Central memory CD8-positive, alpha-beta T cell (primary cell): ENCODE data around the gene ITPKB.

Experiments used
- ATAC-seq: fragments of 150-1000 bp; cut with Tn5 transposase; replicated peaks from 2 replicates; pipeline ENCODE4 v1.10.0; 2022; ENCODE audit warnings: mild to moderate bottlenecking, moderate FRiP score, moderate number of reproducible peaks; ENCODE audit not compliant: poor library complexity, severe bottlenecking; ENCODE audit errors: extremely low read depth
- DNase-seq, 2 donors: peaks; one replicate each; pipeline ENCODE4 v3.0.0; 2021; ENCODE audit warnings: low spot score in 2 of 2
- H3K27ac Mint-ChIP-seq: one replicate; pipeline ENCODE4 v1.8.0; 2022; ENCODE audit warnings: low read depth, mild to moderate bottlenecking, moderate library complexity, mixed read lengths
- H3K27me3 Mint-ChIP-seq: one replicate; pipeline ENCODE4 v1.8.0; 2022; ENCODE audit warnings: mixed read lengths
- H3K36me3 Mint-ChIP-seq: one replicate; pipeline ENCODE4 v1.8.0; 2022; ENCODE audit warnings: mild to moderate bottlenecking, moderate library complexity, mixed read lengths; ENCODE audit not compliant: insufficient read depth
- H3K4me1 Mint-ChIP-seq: one replicate; pipeline ENCODE4 v1.8.0; 2022; ENCODE audit warnings: mixed read lengths
- H3K4me3 Mint-ChIP-seq: one replicate; pipeline ENCODE4 v1.8.0; 2022; ENCODE audit warnings: mild to moderate bottlenecking, moderate library complexity, mixed read lengths
- H3K9me3 Mint-ChIP-seq: one replicate; pipeline ENCODE4 v1.8.0; 2022; ENCODE audit warnings: mixed read lengths

The ITPKB gene

DNA sequence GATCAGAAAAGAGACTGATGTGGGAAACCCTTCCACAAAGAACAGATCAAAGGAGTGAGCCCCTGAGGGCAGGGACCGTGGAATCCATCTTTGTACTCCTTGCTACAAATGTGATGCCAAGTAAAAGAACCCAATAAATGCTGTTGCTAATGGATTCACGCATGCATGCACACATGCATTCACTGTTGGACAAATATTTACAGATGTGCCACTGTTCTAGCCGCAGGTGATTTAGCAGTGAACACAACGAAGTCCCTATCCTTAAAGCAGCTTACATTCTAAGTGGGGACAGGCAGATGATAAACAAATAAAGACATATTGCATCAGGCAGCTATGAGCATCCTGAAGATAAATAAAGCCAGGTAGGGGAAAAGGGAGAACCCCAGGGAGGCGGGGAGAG is 67.8 kb downstream of the ITPKB start:
- peak overlapping the region; percentile 19 for H3K4me3 Mint-ChIP-seq
- no peak for ATAC-seq
- no peak for DNase-seq
- no peaks in the 10 kb centered on the region for H3K27me3 Mint-ChIP-seq
- peaks cover 25% of the 10 kb centered on the region for H3K36me3 Mint-ChIP-seq
- no peaks in the 10 kb centered on the region for H3K9me3 Mint-ChIP-seq
- peak overlapping the region; percentile 97 for H3K27ac Mint-ChIP-seq
- peaks cover 74% of the 10 kb centered on the region for H3K4me1 Mint-ChIP-seq

DNA sequence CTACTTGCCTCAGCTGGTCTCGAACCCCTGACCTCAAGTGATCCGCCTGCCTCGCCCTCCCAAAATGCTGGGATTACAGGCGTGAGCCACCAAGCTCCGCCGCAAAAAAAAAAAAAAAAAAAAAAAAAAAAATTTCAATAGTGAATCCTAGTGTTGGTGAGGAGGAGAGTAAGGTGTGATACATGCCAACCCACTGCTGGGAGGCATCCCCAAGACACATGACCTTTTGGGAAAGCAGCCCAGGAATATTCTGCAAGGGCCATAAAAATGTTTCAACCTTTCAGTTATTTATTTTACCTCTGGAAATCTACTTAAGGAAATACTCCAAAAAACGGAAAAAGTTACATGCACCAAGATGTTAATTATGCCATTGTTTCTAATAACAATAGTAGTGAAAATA is 69.0 kb downstream of the ITPKB start:
- Mint-ChIP-seq H3K9me3 (no peaks in the 10 kb centered on the region), H3K36me3 (peaks cover 21% of the 10 kb centered on the region), H3K27ac (no peak overlapping the region), H3K27me3 (no peaks in the 10 kb centered on the region), H3K4me1 (peaks cover 74% of the 10 kb centered on the region), H3K4me3 (no peak overlapping the region)
- ATAC-seq (no peak), DNase-seq (no peak)

DNA sequence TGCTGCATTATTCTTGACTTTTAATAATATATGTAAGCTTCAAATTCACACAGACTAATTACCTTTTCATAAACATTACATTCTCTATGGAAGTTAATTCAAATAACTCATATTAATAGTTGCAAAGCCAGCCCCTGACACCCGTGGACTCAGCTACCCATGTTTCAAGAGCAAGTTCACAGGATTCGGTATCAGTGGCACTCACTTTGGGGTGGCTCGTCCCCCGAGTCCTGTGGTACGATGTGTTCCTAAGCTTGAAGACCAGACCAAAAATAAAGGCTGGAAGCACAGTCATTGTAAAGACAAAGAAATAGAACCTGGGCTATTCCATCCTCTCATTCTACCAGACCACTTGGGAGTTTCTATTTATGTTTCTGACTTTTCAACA is 70.9 kb downstream of the ITPKB start:
- Mint-ChIP-seq H3K27ac (peak overlapping the region; percentile 61), H3K36me3 (peaks cover 14% of the 10 kb centered on the region), H3K4me1 (peaks cover 73% of the 10 kb centered on the region), H3K4me3 (no peak overlapping the region), H3K9me3 (no peaks in the 10 kb centered on the region), H3K27me3 (no peaks in the 10 kb centered on the region)
- DNase-seq (no peak), ATAC-seq (no peak)

DNA sequence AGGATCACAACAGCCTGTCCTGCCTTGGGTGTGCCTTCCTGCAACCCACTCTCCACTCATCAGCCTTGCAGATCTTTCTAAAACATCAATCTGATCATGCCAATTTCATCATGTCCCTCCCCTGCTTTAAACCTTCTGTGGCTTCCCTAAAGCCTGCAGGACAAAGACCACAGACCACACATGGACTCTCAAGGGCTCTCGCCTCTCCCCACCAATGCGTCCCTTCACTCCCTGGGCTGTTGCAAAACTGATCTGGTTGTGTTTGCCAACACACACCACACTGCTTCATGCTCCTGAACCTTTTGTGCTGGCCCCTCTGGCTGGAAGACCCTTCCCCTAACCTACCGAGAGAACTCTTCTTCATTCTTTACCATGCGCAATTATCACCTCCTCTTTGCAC is 72.4 kb downstream of the ITPKB start:
- Mint-ChIP-seq H3K9me3 (no peaks in the 10 kb centered on the region), H3K4me1 (peaks cover 73% of the 10 kb centered on the region), H3K27me3 (no peaks in the 10 kb centered on the region), H3K4me3 (peak overlapping the region; percentile 12), H3K27ac (peak overlapping the region; percentile 99), H3K36me3 (peaks cover 18% of the 10 kb centered on the region)
- no peak for ATAC-seq
- DNase-seq = no peak

DNA sequence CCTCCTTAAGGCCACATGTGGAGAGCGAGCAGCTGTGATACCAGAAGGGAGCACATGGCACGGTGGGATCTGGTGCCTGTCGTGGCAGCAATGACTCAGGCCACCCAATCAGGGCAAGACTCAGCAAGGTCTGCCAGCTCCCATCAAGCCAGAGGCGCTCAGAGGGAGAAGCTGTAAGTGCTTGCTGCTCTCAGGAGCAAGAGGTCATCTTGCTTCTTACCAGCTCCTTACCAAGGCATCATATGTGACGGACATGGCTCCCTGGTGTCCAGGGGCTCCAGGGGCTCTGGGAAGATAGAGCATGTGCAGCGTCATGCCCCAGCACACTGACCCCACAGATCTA is 72.9 kb downstream of the ITPKB start:
- H3K27ac Mint-ChIP-seq = peak overlapping the region; percentile 99
- H3K36me3 Mint-ChIP-seq = peaks cover 20% of the 10 kb centered on the region
- ATAC-seq = no peak

DNA sequence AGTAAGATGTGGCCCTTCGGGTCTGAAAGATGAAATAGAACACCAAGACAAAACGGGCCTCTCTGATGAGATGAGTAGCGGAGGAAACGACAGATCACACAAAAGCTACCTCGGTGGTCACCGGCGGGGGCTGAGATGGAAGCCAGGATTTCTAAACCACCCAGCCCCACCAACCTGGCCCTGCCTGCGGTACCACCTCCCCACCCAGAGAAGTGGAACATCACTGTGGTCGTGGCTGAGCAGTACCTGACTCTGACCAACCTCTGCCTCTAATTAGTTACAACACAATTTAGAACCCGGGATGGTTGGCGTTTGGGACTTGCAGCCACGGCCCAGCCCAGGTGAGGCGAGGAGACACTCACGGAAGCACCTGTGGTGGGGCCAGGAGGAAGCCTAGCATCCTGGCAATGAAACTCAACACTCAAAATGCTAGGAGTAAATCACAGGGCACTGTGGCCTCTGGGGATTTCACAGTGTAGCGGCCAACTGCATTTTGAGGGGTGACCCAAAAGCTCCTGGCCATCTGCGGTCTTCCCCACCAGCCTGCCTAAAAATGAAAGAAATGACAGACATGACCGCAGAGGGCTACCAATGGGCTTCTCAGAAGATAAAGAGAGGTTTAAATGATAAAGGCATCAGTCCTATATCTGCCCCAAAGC is 73.4 kb downstream of the ITPKB start:
- peaks cover 73% of the 10 kb centered on the region for H3K4me1 Mint-ChIP-seq
- DNase-seq = no peak
- peak overlapping the region; percentile 33 for H3K4me3 Mint-ChIP-seq
- peak overlapping the region; percentile 99 for H3K27ac Mint-ChIP-seq
- no peak for ATAC-seq
- H3K36me3 Mint-ChIP-seq = peaks cover 19% of the 10 kb centered on the region
- H3K27me3 Mint-ChIP-seq = no peaks in the 10 kb centered on the region
- no peaks in the 10 kb centered on the region for H3K9me3 Mint-ChIP-seq

More for the DNA sequence above, 72.9 kb downstream of the ITPKB start:
- H3K9me3 Mint-ChIP-seq = no peaks in the 10 kb centered on the region
- H3K4me3 Mint-ChIP-seq = peak overlapping the region; percentile 33
- no peaks in the 10 kb centered on the region for H3K27me3 Mint-ChIP-seq
- peaks cover 73% of the 10 kb centered on the region for H3K4me1 Mint-ChIP-seq
- no peak for DNase-seq

DNA sequence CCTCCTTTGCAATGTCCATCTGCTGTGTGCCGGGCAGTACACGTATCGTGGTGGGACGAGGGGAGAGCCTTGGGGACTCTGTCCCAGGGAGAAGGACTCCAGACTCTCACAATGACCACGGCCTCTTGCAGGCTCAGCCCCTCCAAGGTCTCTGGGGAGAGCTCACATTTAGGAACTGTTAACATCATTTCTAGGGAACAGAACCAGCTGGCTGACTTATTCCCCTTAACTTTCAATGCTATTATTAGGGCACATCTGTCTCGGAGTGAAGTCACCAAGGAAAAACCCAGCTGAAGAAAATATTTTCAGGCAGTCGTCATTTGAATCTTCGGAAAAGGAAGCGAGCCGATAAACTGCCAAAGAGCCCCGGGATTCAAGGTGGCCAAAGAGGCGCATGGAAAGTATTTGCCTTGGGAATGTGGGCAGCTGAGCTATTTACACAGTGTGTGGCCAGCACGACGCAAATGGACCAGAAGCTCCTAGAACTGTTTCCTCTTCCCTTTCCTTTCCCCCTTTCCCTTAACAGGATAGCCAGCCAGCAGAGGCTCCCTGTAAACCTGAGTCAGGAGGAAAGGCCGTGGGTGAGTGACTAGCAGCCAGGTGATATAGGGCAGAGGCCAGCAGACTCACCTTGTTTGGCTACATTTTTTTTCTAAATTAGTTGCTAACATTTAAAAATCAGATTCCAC is 74.5 kb downstream of the ITPKB start:
- H3K4me3 Mint-ChIP-seq = peak overlapping the region; percentile 67
- H3K4me1 Mint-ChIP-seq = peaks cover 84% of the 10 kb centered on the region
- no peaks in the 10 kb centered on the region for H3K27me3 Mint-ChIP-seq
- H3K27ac Mint-ChIP-seq = peak overlapping the region; percentile 99
- no peak for ATAC-seq
- H3K9me3 Mint-ChIP-seq = no peaks in the 10 kb centered on the region
- peaks cover 25% of the 10 kb centered on the region for H3K36me3 Mint-ChIP-seq
- no peak for DNase-seq

DNA sequence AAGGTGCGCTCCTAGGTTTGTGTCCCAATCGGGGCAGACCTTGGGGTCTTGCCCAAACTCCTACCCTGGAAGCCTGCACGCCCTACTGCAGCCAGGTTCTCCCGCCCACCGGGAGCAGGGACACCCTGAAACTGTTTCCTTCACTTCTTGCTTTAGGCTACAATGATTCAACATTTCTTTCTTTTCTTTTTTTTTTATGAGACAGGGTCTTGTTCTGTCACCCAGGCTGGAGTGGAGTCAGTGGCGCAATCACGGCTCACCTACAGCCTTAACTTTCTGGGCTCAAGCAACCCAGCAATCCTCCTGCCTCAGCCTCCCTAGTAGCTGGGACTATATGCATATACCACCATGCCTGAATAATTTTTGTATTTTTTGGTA is 75.8 kb downstream of the ITPKB start:
- Mint-ChIP-seq H3K4me1 (peaks cover 90% of the 10 kb centered on the region), H3K27me3 (no peaks in the 10 kb centered on the region), H3K27ac (peak overlapping the region; percentile 99), H3K9me3 (no peaks in the 10 kb centered on the region), H3K36me3 (peaks cover 25% of the 10 kb centered on the region), H3K4me3 (peak overlapping the region; percentile 67)
- ATAC-seq = no peak
- DNase-seq = no peak

DNA sequence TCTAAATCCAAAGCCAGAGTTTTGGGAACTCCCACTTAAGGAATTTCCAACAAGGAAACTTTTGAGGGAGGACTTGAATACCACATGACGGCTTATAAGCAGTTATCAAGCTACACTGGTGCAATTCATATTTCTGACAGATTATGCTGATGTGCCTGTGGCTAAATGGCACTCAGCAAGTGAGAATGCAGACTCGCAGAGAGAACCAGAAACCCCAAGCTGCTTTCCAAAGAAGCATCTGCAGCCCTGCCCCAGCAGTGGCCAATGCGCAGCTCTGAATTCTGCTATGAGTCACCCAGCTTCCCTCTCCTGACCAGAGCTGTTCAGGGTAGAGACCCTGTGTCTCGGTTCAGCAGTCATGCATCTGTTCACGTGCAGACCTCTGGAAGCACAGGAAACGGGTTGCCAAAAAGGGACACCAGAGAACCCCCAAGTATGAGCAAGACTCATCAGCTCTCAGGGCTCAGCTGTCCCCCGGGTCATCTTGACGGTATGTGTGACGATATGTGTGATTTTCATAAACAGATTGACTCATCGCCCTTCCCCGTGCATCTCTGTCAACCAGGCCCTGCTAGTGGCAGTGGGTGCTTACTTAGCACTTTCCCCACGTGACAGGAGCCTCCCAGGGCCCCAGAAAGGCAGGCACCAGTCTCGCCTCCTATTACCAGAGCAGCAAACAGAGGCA is 76.3 kb downstream of the ITPKB start:
- DNase-seq = peak; percentile 63 to 91

DNA sequence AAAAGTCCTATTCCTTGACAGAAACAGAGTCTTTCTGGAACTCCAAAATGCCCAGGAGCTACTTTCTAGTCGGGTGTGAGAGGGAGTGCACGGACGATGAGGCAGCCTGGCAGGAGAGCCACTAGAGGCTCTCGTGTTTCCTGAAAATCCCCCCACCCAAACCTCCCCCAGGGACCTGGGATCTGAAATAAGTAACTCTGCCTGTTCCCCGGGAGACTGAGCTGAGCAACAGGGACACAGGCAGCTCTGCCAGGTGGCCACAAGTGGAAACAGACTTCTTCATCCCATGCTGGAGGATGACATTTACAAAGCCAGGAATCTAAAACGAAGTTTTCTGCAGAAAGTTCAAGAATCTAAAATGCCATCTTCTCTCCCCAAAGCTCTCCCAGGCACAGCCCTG is 77.1 kb downstream of the ITPKB start:
- DNase-seq (no peak), ATAC-seq (no peak)
- peak overlapping the region; percentile 99 for H3K27ac Mint-ChIP-seq
- H3K27me3 Mint-ChIP-seq = no peaks in the 10 kb centered on the region
- peak overlapping the region; percentile 67 for H3K4me3 Mint-ChIP-seq
- H3K9me3 Mint-ChIP-seq = no peaks in the 10 kb centered on the region
- peaks cover 30% of the 10 kb centered on the region for H3K36me3 Mint-ChIP-seq
- peaks cover 76% of the 10 kb centered on the region for H3K4me1 Mint-ChIP-seq

More for the DNA sequence above, 76.3 kb downstream of the ITPKB start:
- H3K4me1 Mint-ChIP-seq = peaks cover 85% of the 10 kb centered on the region
- no peaks in the 10 kb centered on the region for H3K9me3 Mint-ChIP-seq
- ATAC-seq = peak; percentile 95
- H3K36me3 Mint-ChIP-seq = peaks cover 26% of the 10 kb centered on the region
- H3K27me3 Mint-ChIP-seq = no peaks in the 10 kb centered on the region
- H3K27ac Mint-ChIP-seq = peak overlapping the region; percentile 99
- peak overlapping the region; percentile 67 for H3K4me3 Mint-ChIP-seq

DNA sequence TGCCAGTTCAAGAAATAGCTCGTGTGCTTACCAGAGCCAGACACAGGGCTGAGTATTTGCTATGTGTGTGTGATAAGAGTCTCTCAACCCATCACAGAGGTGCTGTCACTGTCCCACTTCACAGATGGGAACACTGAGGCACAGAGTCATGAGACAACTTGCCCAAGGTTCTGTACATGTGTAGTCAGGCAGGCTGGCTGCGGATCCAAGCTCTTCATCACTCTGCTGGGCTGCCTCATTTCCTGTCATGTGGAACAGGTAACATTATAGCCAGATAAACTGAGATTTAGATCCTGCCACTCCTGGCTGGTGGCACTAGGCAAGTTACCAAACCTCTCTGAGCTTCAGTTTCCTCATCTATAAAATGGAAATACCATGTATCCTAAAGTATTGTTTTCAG is 77.8 kb downstream of the ITPKB start:
- no peak for DNase-seq
- H3K27me3 Mint-ChIP-seq = no peaks in the 10 kb centered on the region
- peak overlapping the region; percentile 99 for H3K27ac Mint-ChIP-seq
- peak overlapping the region; percentile 67 for H3K4me3 Mint-ChIP-seq
- no peaks in the 10 kb centered on the region for H3K9me3 Mint-ChIP-seq
- ATAC-seq = no peak
- peaks cover 69% of the 10 kb centered on the region for H3K4me1 Mint-ChIP-seq
- H3K36me3 Mint-ChIP-seq = peaks cover 30% of the 10 kb centered on the region

DNA sequence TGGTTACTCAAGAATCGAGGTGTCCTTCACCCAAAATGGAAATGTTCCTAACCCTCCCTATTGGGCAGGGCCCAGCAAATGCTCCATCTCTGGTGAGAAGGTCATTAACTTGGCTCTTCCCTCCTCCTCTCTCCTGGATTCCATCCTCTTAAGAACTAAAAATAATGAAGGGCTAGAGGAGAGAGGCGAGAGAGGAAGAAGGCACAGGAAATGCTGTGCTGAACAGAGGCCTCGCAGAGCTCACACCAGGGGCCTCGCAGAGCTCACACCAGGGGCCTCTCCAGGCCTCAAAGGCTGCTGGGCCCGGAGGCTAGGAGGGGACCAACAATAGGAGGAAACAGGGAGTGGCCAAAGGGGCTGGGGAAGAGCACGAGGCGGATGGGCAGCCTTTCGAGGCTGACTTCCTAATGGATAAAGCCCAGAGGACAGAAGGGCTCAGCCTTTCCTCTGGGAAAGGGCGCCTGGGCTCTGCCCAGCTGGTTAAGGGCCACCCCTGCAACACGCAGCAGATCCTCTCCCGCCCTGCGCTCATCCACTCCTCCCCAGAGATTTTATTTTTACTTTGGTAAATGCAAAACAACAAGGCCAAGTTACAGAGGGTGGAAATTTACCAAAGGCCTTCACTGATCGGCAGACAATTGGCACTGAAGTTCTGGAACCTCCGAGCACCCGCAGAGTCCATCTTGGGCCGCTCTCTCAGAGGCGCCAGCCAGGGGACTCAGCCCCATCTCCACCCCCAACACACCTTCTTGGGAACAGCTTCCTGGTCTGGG is 78.5 kb downstream of the ITPKB start:
- Mint-ChIP-seq H3K4me3 (peak overlapping the region; percentile 67), H3K4me1 (peaks cover 63% of the 10 kb centered on the region), H3K9me3 (no peaks in the 10 kb centered on the region), H3K36me3 (peaks cover 30% of the 10 kb centered on the region), H3K27me3 (no peaks in the 10 kb centered on the region), H3K27ac (peak overlapping the region; percentile 99)
- ATAC-seq = no peak
- DNase-seq = no peak
